GM12873 (cell line): ENCODE measurements around the gene PFKFB3.

Experiments
- CTCF ChIP-seq: IDR thresholded peaks from 2 replicates; pipeline ENCODE4 v1.5.1; 2012; ENCODE audit warnings: low read depth, mild to moderate bottlenecking, moderate library complexity, low read length, control low read depth; ENCODE audit not compliant: insufficient read depth; ENCODE audit errors: missing control alignments

The PFKFB3 gene

DNA sequence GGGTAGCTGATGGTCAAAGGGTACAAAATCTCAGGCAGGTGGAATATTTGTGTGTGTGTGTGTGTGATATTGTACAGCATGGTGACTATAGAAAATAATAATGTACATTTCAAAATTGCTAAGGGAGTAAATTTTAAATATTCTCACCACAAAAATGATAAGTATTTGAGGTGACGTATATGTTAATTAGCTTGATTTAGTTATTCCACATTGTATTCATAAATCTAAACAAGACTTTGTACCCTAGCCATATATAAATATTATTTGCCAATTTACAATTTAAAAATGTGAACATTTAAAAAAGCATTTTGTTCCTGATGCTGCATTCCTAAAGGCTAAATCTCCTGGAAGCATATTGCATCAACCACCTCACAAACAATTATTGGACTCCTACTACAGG lies 47.0 kb downstream of the PFKFB3 start:
- no peak for TF ChIP-seq CTCF

DNA sequence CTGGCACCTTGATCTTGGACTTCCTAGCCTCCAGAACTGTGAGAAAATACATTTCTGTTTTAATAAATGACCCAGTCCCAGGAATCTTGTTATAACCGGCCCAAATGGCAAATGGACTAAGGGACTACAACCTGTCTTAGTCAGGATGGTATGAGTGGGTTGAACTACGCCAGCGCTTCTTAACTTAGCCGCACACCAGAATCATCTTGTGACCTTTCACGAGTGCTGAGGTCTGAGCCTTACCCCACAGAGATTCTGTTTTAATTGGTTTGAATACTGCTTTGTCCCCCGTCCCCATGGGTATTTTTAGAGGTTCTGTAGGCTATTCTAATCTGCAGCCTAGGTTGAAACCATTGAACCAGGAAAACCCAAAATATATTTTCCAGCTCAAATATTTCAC lies 48.0 kb downstream of the PFKFB3 start:
- no peak for TF ChIP-seq CTCF

DNA sequence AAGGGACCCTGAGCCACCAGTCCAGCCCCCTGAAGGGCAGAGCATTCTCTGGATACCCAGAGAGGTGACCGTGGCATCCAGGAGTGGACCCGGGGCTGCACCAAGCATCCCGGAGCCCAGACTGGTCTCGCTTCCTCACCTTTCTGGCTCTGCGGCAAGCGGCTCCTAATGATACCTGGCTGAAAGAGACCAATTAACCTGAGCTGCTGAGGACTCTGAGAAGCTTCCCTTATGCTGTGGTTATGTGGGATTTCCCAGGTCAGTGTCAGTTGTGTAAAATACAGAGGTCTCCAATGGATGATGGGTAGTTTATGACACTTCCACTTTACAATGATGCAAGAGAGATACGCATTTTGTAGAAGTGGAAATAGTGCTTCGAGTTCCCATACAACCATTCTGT lies 51.5 kb downstream of the PFKFB3 start:
- TF ChIP-seq CTCF = no peak

DNA sequence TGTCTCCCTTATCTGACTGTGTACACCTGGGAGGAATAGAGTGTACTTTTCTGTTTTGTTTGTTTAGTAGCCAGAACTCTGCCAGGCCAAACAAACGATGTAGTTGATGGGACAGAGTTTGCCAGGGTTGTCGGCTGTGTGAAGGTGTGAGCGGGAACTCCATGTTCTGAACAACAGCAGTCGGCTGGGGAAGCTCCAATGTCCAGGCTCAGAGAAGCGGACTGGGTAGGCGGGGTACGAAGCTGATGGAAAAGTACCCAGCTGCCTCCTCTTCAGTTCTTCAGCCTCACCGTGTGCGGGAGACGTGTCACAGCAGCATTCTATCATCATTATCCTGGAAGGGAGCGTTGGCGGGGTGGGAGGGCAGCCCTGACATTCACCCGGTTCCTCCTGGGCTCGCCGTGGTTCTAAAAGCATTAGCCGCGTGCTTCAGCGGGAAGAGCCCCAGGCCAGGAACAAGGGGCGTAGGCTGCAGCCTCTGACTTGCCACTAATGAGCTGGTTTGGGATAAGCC lies 52.9 kb downstream of the PFKFB3 start:
- no peak for TF ChIP-seq CTCF

- no peak for TF ChIP-seq CTCF
These were observed 53.7 kb downstream of the PFKFB3 start for GRCh38 chr10:6256439-6256838.

DNA sequence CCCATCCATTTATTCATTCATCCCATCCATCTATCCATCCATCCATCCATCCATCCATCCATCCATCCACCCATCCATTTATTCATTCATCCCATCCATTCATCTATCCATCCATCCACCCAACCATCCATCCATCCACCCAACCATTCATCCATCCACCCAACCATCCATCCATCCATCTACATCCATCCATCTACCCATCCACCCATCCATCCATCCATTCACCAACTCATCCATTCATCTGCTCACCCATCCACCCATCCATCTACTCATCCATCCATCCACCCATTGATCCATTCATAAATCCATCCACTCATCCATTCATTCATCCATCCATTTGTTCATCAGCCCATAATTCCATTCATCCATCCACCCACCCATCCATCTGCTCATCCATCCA lies 56.4 kb downstream of the PFKFB3 start:
- no peak for TF ChIP-seq CTCF

DNA sequence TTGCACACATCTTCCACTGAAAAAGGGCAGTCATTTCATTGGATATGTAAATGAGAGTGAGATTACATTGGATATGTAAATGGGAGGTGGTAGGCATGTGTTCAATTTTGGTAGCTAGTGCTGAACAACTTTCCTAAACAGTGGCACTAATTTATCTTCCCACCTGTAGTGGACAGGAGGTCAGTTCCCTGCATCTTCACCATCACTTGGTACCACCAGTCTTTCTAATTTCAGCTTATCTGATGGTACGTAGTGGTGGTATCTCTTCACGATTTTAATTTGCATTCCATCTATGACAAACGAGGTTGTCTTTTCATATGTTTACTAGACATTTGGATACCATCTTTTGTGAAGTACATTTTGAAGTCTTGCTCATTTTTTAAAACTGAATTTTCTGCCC lies 58.1 kb downstream of the PFKFB3 start:
- no peak for TF ChIP-seq CTCF

- TF ChIP-seq CTCF = no peak
These were observed 65.2 kb downstream of the PFKFB3 start for GRCh38 chr10:6267941-6268340.
